Heart right ventricle (tissue), 16 donors: ENCODE results near the gene GFRA4. TPM values are rescaled to one million over a fixed set of nuclear protein-coding genes. Genes with fewer than 3 reads are reported as not detected.
A peak's percentile ranks its signal among the peaks of the same experiment; 100 is the strongest.

Experiments used
- ATAC-seq, 8 donors: fragments of 200-7000 bp; cut with Tn5 transposase; one replicate each; pipeline ENCODE4 v1.9.1; 2020; ENCODE audit warnings: mild to moderate bottlenecking in 8 of 8, moderate library complexity in 8 of 8, moderate number of reproducible peaks in 1 of 8
- DNase-seq, 2 donors: peaks; one replicate each; pipeline ENCODE4 v3.0.0-alpha.2; 2020
- H3K27ac ChIP-seq, 10 donors: fragments of 200-600 bp; sonication (generic) in 2 of 10; one replicate each; pipeline versions ENCODE4 v1.5.0 to v1.8.0; 2020 to 2022; ENCODE audit warnings: mild to moderate bottlenecking in 3 of 10
- H3K27me3 ChIP-seq, 7 donors: fragments of 200-600 bp; one replicate each; pipeline ENCODE4 v1.8.0; 2021 to 2022; ENCODE audit warnings: mild to moderate bottlenecking in 2 of 7
- H3K36me3 ChIP-seq, 9 donors: fragments of 200-600 bp; sonication (generic) in 1 of 9; one replicate each; pipeline versions ENCODE4 v1.5.0 to v1.8.0; 2020 to 2022; ENCODE audit warnings: mild to moderate bottlenecking in 2 of 9
- H3K4me1 ChIP-seq, 9 donors: fragments of 200-600 bp; sonication (generic) in 1 of 9; one replicate each; pipeline versions ENCODE4 v1.5.0 to v1.8.0; 2020 to 2022; ENCODE audit warnings: mild to moderate bottlenecking in 4 of 9
- H3K4me3 ChIP-seq, 10 donors: fragments of 200-600 bp; sonication (generic) in 2 of 10; one replicate each; pipeline versions ENCODE4 v1.5.0 to v1.8.0; 2020 to 2022; ENCODE audit warnings: mild to moderate bottlenecking in 7 of 10, moderate library complexity in 2 of 10
- H3K9me3 ChIP-seq, 11 donors: fragments of 200-600 bp in 10 of 11; sonication (generic) in 2 of 11; one replicate each; pipeline versions ENCODE4 v1.5.0 to v1.8.0; 2013 to 2022; ENCODE audit warnings: mild to moderate bottlenecking in 2 of 11, control low read depth in 1 of 11, moderate library complexity in 1 of 11
- WGBS, 2 donors: extraction: QIAGEN DNeasy Blood & Tissue Kit; methylation state at CpG; one replicate each; pipeline ENCODE4 v1.1.7; 2013; ENCODE audit warnings: inconsistent platforms in 1 of 2; 5-methylcytosine and 5-hydroxymethylcytosine counted together
- intact Hi-C, 10 donors: fragments of 100-400 bp; cut with DNase I; formaldehyde crosslinking; loops; one replicate each; pipeline versions ENCODE4 v1.11.1 to v1.14.2; 2022
- polyA plus RNA-seq, 2 donors: library from polyadenylated mRNA; stranded (reverse); fragments of 200-250 nt; gene quantifications; one replicate each; pipeline ENCODE4 v1.2.3, GENCODE V29; 2013
- total RNA-seq, 10 donors: library from RNA; stranded (reverse); fragmentation: NEBNext Ultra II Directional in 3 of 10; extraction: Animal tissue kit (Norgen Biotek cat#: 25700) in 3 of 10; gene quantifications; one replicate each; pipeline versions ENCODE4 v1.2.1 to v1.2.4, GENCODE V29; 2021 to 2023
- TF ChIP-seq, protein P1 (sequence below), 9 donors: fragments of 200-600 bp; sonication (generic) in 2 of 9; IDR thresholded peaks; one replicate each; pipeline versions ENCODE4 v1.5.0 to v1.8.0; 2021 to 2022; ENCODE audit warnings: antibody characterized with exemption in 9 of 9, mild to moderate bottlenecking in 5 of 9, moderate library complexity in 1 of 9
- donor health status: Arrhythmogenic right ventricular cardiomyopathy.
- donor health status: ischemic (EF 13 %, LVEDD 7.1; RV severe dilation, severe dysfunction).
- donor health status: healthy with polysubstance abuse.
- donor health status: DM: no; HTN: yes; CAD: no.
- donor health status: DM: no; HTN: no; CAD: no.
- donor health status: ischemic (EF 25% LVEDD 6.9; RV normal size, moderate dysfunction).
- donor health status: ischemic (EF 25% LVEDD 5.7; RV mildly dilated, moderate dysfunction).
- donor health status: healthy.
- donor health status: DM: yes; HTN: yes; CAD: no.
- donor health status: Ischemic cardiomyopathy.
- donor health status: ischemic (EF 35%, LVEDD 5.7; RV mildly dilated, moderate dysfunction).
- donor health status: nonischemic (EF 11% LVEDD 7.7; RV severe dilation, severe dysfunction).
- donor health status: DM: yes; HTN: yes; CAD: no.
- donor health status: PGD.
- donor health status: ischemic (EF 29% LVEDD 5.4; RV normal size, mild dysfunction).
- donor health status: nonischemic (EF 23%, LVEDD 6.1; RV moderate dilation, normal function).

GFRA4 gene
- total and polyA plus RNA-seq, 12 donors, result not detected

- H3K27me3 ChIP-seq, result peaks cover 22 to 54% (median 48%) of the 10 kb centered on the region in 7 donors
- intact Hi-C loops, result loop anchor here in 7 of 10 donors (10.0 kb wide), 4 partner anchors 84 to 414 kb away; no protein-coding TSS in a partner anchor
- 51 to 59% methylated on average over 6 of the region's 6 CpGs for WGBS, 2 donors
- TF ChIP-seq, protein P1, sequence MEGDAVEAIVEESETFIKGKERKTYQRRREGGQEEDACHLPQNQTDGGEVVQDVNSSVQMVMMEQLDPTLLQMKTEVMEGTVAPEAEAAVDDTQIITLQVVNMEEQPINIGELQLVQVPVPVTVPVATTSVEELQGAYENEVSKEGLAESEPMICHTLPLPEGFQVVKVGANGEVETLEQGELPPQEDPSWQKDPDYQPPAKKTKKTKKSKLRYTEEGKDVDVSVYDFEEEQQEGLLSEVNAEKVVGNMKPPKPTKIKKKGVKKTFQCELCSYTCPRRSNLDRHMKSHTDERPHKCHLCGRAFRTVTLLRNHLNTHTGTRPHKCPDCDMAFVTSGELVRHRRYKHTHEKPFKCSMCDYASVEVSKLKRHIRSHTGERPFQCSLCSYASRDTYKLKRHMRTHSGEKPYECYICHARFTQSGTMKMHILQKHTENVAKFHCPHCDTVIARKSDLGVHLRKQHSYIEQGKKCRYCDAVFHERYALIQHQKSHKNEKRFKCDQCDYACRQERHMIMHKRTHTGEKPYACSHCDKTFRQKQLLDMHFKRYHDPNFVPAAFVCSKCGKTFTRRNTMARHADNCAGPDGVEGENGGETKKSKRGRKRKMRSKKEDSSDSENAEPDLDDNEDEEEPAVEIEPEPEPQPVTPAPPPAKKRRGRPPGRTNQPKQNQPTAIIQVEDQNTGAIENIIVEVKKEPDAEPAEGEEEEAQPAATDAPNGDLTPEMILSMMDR (IDR thresholded peaks at IDR 0.05), result no peak
- H3K9me3 ChIP-seq, result no peaks in the 10 kb centered on the region
- DNase-seq (no peak), ATAC-seq (peak in 6 of 8 donors; percentile 12 to 29 (median 14))
- no peak overlapping the region for H3K4me3 ChIP-seq
- H3K36me3 ChIP-seq, result peaks cover 0 to 8% (median 0%) of the 10 kb centered on the region in 9 donors
- H3K27ac ChIP-seq, result no peak overlapping the region
- H3K4me1 ChIP-seq, result peaks cover 0 to 13% (median 6%) of the 10 kb centered on the region in 9 donors
Measured at GRCh38 chr20:3670511-3670910, 7.3 kb upstream of the GFRA4 start.

- Histone ChIP-seq H3K4me1 (peaks cover 0 to 13% (median 6%) of the 10 kb centered on the region in 9 donors), H3K9me3 (no peaks in the 10 kb centered on the region), H3K4me3 (no peak overlapping the region), H3K27me3 (peaks cover 22 to 48% (median 41%) of the 10 kb centered on the region in 7 donors), H3K27ac (no peak overlapping the region), H3K36me3 (peaks cover 0 to 5% (median 0%) of the 10 kb centered on the region in 9 donors)
- no peak for DNase-seq
- TF ChIP-seq, protein P1 (IDR thresholded peaks at IDR 0.05), result no peak
- intact Hi-C loops, result loop anchor here in 7 of 10 donors (10.0 kb wide), 4 partner anchors 85 to 415 kb away; no protein-coding TSS in a partner anchor
- WGBS, 2 donors, result 73 to 76% methylated on average over 13 of the region's 13 CpGs
- peak in 5 of 8 donors; percentile 3 to 52 (median 26) for ATAC-seq
Measured at GRCh38 chr20:3669710-3670367, 6.6 kb upstream of the GFRA4 start.

- no peak overlapping the region for H3K4me3 ChIP-seq
- ATAC-seq (no peak), DNase-seq (no peak)
- intact Hi-C loops, result no loop called here
- no peak overlapping the region for H3K27ac ChIP-seq
- WGBS, 2 donors, result 92 to 93% methylated on average over 8 of the region's 8 CpGs
- no peaks in the 10 kb centered on the region for H3K36me3 ChIP-seq
- no peaks in the 10 kb centered on the region for H3K9me3 ChIP-seq
- TF ChIP-seq, protein P1 (IDR thresholded peaks at IDR 0.05), result no peak
- peaks cover 0 to 5% (median 2%) of the 10 kb centered on the region in 9 donors for H3K4me1 ChIP-seq
- peaks cover 8 to 34% (median 24%) of the 10 kb centered on the region in 7 donors for H3K27me3 ChIP-seq
Measured at GRCh38 chr20:3667434-3668037, 4.3 kb upstream of the GFRA4 start.

DNA sequence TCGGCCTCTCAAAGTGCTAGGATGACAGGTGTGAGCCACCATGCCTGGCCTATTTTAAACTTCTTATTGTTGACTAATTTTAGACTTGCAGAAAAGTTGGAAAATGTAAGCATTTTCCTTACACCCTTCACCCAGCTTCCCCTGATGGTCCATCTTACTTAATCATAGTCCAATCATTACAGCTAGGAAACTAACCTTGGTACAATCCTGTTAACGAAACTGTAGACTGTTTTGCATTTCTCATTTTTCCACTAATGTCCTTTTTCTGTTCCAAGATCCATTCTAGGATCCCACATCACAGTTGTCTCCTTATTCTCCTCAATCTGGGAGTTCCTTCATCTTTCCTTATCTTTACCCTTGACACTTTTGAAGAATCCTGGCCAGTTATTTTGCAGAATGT is 659 bp upstream of the GFRA4 start:
- TF ChIP-seq, protein P1 (IDR thresholded peaks at IDR 0.05), result no peak
- H3K9me3 ChIP-seq, result no peaks in the 10 kb centered on the region
- intact Hi-C loops, result no loop called here
- H3K36me3 ChIP-seq, result no peaks in the 10 kb centered on the region
- WGBS, 2 donors, result 84 to 86% methylated on average over 2 of the region's 2 CpGs
- H3K4me1 ChIP-seq, result peaks cover 0 to 7% (median 0%) of the 10 kb centered on the region in 9 donors
- no peak for DNase-seq
- ATAC-seq, result no peak
- no peak overlapping the region for H3K4me3 ChIP-seq
- H3K27me3 ChIP-seq, result peaks cover 7 to 46% (median 39%) of the 10 kb centered on the region in 7 donors
- no peak overlapping the region for H3K27ac ChIP-seq
